Activated CD8-positive, alpha-beta memory T cell treated with anti-CD3 and anti-CD28 coated beads, Interleukin-2, amount 10 ng/mL, durations not matched to agents 7 days and 5 days (primary cell): Measurements from ENCODE around the gene CDC6. TPM values are rescaled to one million over a fixed set of nuclear protein-coding genes. Genes with fewer than 3 reads are reported as not detected.
A peak's percentile ranks its signal among the peaks of the same experiment; 100 is the strongest.

Experiments
- ATAC-seq: fragments of 150-1000 bp; cut with Tn5 transposase; one replicate; pipeline ENCODE4 v1.10.0; 2021; ENCODE audit warnings: moderate library complexity
- CTCF ChIA-PET: fragments of 350-600 bp; sonication (Branson Sonifier 250); formaldehyde crosslinking; loops from one replicate; lab custom pipeline; 2021; ENCODE audit warnings: antibody characterized with exemption; lab: Charles Lee
- DNase-seq: peaks from one replicate; pipeline ENCODE4 v3.0.0-alpha.2; 2020
- H3K27ac Mint-ChIP-seq: one replicate; pipeline ENCODE4 v1.8.0; 2021; ENCODE audit warnings: mild to moderate bottlenecking, mixed read lengths
- H3K27me3 Mint-ChIP-seq: one replicate; pipeline ENCODE4 v1.8.0; 2021; ENCODE audit warnings: mixed read lengths
- H3K36me3 Mint-ChIP-seq: one replicate; pipeline ENCODE4 v1.8.0; 2021; ENCODE audit warnings: mild to moderate bottlenecking, mixed read lengths
- H3K4me1 Mint-ChIP-seq: one replicate; pipeline ENCODE4 v1.8.0; 2021; ENCODE audit warnings: mixed read lengths
- H3K4me3 Mint-ChIP-seq: one replicate; pipeline ENCODE4 v1.8.0; 2021; ENCODE audit warnings: mild to moderate bottlenecking, moderate library complexity, mixed read lengths
- H3K9me3 Mint-ChIP-seq: one replicate; pipeline ENCODE4 v1.8.0; 2022; ENCODE audit warnings: low read depth, mixed read lengths
- total RNA-seq, 2 experiments: library from RNA; stranded (reverse); gene quantifications; one replicate each; pipeline ENCODE4 v1.2.3, GENCODE V29; 2021

The CDC6 gene
- total RNA-seq, 2 experiments from 2014 or later: 109 to 111 TPM

DNA sequence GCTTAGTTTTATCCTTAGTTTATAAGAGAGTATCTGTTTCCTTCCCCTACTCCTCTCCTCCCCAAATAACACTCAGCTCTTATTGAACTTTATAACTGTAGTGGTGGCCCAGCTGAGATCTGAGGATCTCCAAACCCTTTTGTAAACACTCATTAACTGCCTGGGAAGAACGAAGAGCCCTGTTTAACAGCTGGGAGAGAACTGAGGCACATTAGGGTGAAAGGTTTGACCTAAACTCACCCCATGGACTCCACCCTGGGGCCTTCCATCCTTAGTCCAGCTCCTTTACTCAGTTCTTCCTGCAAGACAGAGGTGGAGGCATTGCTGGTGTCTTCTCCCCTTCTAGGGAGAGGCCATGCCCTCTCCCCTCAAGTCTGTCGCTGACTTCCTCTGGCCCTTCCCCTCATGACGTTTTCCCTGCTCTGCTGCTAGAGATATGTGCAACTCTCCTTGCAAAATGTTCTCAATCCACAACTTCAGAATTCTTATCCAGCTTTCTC is 20.1 kb downstream of the CDC6 start:
- Mint-ChIP-seq H3K4me3 (no peak overlapping the region), H3K9me3 (no peaks in the 10 kb centered on the region), H3K27me3 (no peaks in the 10 kb centered on the region), H3K27ac (no peak overlapping the region), H3K4me1 (peaks cover 32% of the 10 kb centered on the region), H3K36me3 (peaks cover 16% of the 10 kb centered on the region)
- ATAC-seq (no peak), DNase-seq (no peak)
- CTCF ChIA-PET: interaction anchor here (0.9 to 31.0 kb wide), 9 partner anchors 9 to 252 kb away, joined by 3 to 433 read pairs (median 4); no protein-coding TSS in a partner anchor

DNA sequence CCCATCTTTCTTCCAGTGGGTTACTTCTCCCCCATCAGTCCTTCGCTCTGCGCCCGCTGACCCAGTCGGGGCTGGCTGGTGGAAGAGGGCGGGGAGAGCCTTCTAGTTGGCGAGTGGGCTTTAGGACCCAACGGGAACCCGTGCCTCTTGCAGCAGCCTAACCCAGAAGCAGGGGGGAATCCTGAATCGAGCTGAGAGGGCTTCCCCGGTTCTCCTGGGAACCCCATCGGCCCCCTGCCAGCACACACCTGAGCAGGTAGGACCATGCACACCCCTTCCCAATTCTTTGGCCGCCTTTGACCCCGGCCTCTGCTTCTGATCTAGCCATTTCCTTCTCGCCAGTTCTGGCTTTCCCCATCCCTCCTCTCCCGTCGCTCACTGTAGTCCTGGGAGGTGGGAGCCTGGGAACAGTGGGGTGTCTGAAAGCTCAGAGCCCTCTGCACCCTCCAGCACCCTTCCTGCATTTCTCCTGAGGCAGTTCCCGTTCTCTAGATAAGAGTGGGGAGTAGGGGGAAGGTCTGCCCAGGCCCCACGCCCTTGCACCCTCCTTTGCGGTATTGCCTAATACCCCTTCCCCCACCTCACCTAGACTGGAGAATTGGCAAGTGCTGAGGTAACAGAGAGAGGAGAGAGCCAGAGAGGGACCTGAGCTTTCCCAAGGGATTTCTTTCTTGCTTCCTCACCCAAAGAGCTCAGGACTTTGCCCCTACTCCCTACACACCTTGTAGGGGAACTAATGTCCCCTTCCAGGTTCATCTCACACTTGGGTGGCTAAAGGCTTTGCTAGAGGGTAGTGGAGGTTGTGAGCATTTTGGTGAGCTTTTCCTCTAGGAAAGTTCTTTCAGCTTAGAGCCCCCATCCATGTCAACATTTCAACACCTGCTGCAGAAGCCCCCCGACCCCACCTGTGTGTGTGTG is 21.6 kb downstream of the CDC6 start, which contains the start of gene RARA:
Gene RARA (plus strand): TSS at position 150 of the 918 bp plus-strand sequence. CDS start 22,039 bp downstream, outside the sequence.
- DNase-seq: no peak
- peak within 1 kb of the TSS; percentile 12 for H3K4me3 Mint-ChIP-seq
- no peak for ATAC-seq
- H3K4me1 Mint-ChIP-seq: peaks cover 38% of the 10 kb centered on the region
- H3K36me3 Mint-ChIP-seq: peaks cover 3% of the 10 kb centered on the region
- no peaks in the 10 kb centered on the region for H3K9me3 Mint-ChIP-seq
- H3K27ac Mint-ChIP-seq: no peak within 1 kb of the TSS
- no peaks in the 10 kb centered on the region for H3K27me3 Mint-ChIP-seq
- CTCF ChIA-PET: interaction anchor here (0.6 to 31.0 kb wide), 8 partner anchors 7 to 251 kb away, joined by 3 to 433 read pairs (median 3); no protein-coding TSS in a partner anchor

DNA sequence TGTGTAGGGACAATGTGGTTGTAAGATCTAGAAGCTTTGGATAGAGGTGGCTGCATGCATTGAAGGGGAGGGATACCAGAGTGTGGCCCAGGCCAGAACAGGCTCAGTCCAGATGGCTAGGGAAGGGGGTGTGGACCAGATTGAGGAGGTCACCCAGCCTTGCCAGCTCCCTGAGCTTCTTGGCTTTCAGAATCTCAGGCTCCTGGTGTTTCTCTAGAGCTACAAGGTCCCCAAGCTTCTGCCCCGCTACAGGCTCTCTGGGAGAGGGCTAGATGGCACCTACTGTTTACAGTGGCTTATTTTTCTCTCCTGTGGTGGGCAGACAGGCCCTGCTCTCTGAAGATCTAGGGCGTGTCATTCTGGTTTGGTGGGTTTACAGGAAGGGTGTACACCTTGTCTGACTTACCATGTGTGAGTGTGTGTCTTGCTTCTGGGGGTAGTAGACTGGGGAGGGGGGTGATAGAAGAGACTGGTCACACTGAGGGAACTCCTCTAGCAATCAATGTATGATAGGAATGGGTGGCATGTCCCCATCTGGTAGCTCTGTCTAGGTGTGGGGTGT is 22.4 kb downstream of the CDC6 start:
- Mint-ChIP-seq H3K9me3 (no peaks in the 10 kb centered on the region), H3K36me3 (no peaks in the 10 kb centered on the region), H3K27ac (no peak overlapping the region), H3K4me1 (peaks cover 44% of the 10 kb centered on the region), H3K27me3 (no peaks in the 10 kb centered on the region), H3K4me3 (no peak overlapping the region)
- CTCF ChIA-PET: interaction anchor here (0.8 to 31.0 kb wide), 4 partner anchors 6 to 196 kb away, joined by 3 to 433 read pairs (median 21); no protein-coding TSS in a partner anchor
- DNase-seq (no peak), ATAC-seq (no peak)

DNA sequence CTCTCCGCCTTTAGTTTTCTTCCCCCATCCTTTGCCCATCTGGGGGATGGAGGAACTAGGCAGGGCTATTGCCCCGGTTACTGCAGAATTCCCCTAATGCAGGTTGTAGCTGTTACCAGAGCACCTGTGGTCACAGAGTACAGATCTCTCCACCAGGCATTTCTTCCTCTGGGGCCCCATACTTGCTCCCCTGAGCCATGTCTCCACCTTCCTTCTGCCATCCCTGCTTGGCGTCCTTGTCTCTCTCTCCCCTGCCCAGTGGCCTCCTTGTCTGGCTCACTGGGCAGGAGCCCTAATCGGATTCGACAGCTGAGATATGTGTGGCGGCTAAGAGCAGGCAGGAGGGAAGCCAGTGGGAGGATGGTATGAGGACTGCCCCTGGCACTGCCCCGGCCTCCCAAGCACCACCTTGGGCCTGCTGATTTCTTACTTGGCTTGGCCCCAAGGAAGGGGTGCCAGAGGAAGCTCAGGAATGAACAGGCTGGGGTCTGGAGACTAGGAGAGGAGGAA is 23.3 kb downstream of the CDC6 start:
- H3K27me3 Mint-ChIP-seq: no peaks in the 10 kb centered on the region
- H3K4me3 Mint-ChIP-seq: no peak overlapping the region
- H3K4me1 Mint-ChIP-seq: peaks cover 52% of the 10 kb centered on the region
- H3K27ac Mint-ChIP-seq: no peak overlapping the region
- ATAC-seq (no peak), DNase-seq (no peak)
- H3K36me3 Mint-ChIP-seq: no peaks in the 10 kb centered on the region
- H3K9me3 Mint-ChIP-seq: no peaks in the 10 kb centered on the region
- CTCF ChIA-PET: interaction anchor here (1.1 to 31.0 kb wide), 5 partner anchors 8 to 46 kb away, joined by 4 to 433 read pairs (median 9); no protein-coding TSS in a partner anchor

DNA sequence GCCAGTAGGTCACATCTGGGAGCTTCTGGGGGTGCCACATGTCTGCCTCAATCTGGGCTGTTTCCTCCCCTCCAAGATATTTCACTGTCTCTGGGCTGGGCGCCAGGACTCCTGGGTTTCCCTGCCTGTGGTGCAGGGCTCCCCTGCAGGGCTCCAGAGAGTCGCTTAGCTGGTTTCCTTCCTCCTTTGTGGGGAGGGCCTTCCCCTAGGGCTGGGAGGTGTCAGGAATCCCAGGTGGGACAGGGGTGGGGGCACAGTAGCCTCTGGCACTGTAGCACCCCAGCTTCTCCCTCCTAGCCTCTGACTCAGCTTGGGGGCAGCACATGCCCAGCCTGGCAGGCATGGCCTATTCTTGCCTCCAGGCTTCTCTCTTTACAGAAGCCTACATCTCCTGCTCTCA is 23.9 kb downstream of the CDC6 start:
- no peaks in the 10 kb centered on the region for H3K9me3 Mint-ChIP-seq
- no peaks in the 10 kb centered on the region for H3K36me3 Mint-ChIP-seq
- H3K27me3 Mint-ChIP-seq: no peaks in the 10 kb centered on the region
- no peak for ATAC-seq
- H3K27ac Mint-ChIP-seq: no peak overlapping the region
- CTCF ChIA-PET: interaction anchor here (1.1 to 31.0 kb wide), 5 partner anchors 9 to 46 kb away, joined by 4 to 433 read pairs (median 9); no protein-coding TSS in a partner anchor
- no peak for DNase-seq
- no peak overlapping the region for H3K4me3 Mint-ChIP-seq
- peaks cover 54% of the 10 kb centered on the region for H3K4me1 Mint-ChIP-seq

DNA sequence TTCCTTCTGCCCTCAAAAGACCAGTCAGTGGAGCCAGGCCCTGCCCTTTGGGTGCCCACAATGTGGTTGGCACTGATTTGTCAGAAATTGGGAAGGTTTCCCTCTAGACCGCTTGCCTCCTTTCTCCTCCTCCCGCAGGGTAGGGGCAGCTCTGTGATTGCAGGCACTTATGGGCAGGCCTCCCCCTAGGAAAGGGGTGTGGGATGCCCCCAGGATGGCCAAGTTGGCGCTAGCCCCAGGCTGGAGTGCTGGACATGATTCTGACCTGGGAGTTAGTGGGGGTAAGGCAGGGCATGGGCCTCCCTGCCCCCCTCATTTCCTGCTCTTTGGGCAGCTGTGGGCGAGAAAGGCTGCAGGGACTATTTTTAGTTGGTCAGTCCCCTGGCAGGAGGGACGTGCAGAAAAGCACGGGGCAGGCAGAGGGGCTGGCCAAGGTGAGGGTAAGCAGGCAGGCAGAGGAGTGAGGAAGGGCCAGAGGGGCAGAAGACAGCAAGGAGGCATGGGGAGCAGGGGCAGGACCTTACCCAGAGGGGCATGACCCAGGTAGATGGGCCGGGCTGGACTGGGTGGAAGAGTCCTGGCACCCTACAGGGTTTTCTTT is 24.6 kb downstream of the CDC6 start:
- H3K27me3 Mint-ChIP-seq: no peaks in the 10 kb centered on the region
- H3K27ac Mint-ChIP-seq: no peak overlapping the region
- H3K36me3 Mint-ChIP-seq: no peaks in the 10 kb centered on the region
- ATAC-seq (no peak), DNase-seq (no peak)
- no peak overlapping the region for H3K4me3 Mint-ChIP-seq
- H3K9me3 Mint-ChIP-seq: no peaks in the 10 kb centered on the region
- H3K4me1 Mint-ChIP-seq: peaks cover 55% of the 10 kb centered on the region
- CTCF ChIA-PET: interaction anchor here (1.2 to 31.0 kb wide), 5 partner anchors 9 to 110 kb away, joined by 3 to 433 read pairs (median 5); no protein-coding TSS in a partner anchor

DNA sequence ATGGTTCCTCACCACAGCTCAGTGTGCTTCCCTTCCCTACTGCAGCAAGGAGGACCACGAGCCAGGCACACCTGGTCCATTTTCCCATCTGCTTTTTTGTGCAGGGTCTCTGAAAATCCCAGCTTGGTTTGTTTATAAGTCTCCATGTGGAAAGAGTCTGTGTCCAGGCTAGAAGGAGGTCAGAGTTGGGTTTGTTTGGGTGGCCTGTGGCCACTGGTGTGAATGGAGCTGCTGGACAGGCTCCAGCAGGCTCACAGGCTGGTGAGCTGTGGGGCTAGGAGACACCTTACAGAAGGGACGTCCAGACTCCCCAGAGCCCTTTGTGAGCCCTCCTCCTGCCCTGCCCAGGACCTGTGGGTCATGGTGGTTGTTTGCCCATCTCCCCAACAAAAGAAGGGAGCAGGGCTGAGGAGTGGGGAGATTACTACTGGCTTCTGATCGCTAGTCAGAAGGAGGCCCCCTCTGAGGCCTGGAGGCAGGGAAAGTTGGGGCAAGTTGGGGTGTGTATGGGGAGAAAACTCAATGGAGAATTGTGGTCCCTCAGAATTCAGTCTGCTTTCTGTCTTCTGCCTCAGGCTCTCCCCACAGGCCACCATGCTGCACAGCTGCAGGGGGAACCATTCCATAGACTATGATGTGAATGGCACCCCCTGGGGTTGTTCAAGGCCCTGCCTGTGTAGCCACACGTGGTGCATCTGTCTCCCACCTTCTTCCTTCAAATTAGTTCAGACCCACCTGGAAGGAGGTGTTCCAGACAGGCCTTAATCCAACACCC is 25.4 kb downstream of the CDC6 start:
- CTCF ChIA-PET: interaction anchor here (1.2 to 31.0 kb wide), 5 partner anchors 9 to 111 kb away, joined by 3 to 433 read pairs (median 10); no protein-coding TSS in a partner anchor
- Mint-ChIP-seq H3K4me1 (peaks cover 63% of the 10 kb centered on the region), H3K9me3 (no peaks in the 10 kb centered on the region), H3K27ac (no peak overlapping the region), H3K4me3 (no peak overlapping the region), H3K36me3 (no peaks in the 10 kb centered on the region), H3K27me3 (no peaks in the 10 kb centered on the region)
- ATAC-seq (no peak), DNase-seq (no peak)

DNA sequence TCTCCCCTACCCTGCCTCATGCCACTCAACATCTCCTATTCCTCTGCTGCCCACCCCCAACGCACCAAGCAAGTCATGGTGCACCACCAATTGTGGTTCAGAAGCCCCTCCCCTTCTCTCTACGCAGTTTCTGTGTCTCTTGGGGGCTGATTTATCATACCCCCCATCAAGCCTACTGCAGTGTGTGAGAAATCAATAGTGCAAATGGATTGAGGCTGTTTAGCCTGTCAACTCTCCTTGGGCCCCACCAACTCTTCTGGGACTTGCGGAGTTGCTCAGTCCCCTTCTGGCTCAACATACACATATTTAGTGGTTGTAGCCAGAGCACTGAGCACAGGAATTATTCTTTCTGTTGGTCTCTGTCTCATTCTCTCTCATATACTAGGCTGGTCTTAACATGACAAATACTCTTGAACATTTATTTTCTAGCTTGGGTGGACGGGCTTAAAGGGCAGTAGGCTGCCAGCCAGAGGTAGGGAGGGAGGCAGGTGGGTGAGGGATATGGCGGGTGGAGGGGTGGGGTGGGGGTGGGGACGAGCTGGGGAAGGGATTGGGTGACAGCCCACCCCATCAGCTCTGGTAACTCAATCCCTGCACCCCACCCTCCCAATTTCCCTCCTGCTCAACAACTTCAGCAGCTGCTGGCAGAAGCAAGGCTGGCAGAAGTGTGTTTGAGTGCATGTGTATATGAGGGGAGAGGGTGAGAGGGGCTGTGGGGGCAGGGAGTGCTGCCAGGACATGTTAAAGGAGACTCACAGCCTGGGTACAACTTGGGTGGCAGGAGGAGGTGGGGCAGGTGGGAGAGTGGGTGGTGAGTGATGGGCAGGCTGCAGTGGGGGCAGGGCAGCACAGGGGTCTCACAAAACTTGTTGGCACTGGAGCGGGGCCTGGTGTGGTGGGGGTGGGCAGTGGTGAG is 26.2 kb downstream of the CDC6 start:
- ATAC-seq (no peak), DNase-seq (no peak)
- CTCF ChIA-PET: interaction anchor here (1.0 to 31.0 kb wide), 3 partner anchors 10 to 43 kb away, joined by 3 to 433 read pairs (median 53); no protein-coding TSS in a partner anchor
- H3K4me3 Mint-ChIP-seq: no peak overlapping the region
- no peaks in the 10 kb centered on the region for H3K9me3 Mint-ChIP-seq
- H3K36me3 Mint-ChIP-seq: peaks cover 1% of the 10 kb centered on the region
- H3K4me1 Mint-ChIP-seq: peaks cover 66% of the 10 kb centered on the region
- peak overlapping the region; percentile 13 for H3K27ac Mint-ChIP-seq
- no peaks in the 10 kb centered on the region for H3K27me3 Mint-ChIP-seq

DNA sequence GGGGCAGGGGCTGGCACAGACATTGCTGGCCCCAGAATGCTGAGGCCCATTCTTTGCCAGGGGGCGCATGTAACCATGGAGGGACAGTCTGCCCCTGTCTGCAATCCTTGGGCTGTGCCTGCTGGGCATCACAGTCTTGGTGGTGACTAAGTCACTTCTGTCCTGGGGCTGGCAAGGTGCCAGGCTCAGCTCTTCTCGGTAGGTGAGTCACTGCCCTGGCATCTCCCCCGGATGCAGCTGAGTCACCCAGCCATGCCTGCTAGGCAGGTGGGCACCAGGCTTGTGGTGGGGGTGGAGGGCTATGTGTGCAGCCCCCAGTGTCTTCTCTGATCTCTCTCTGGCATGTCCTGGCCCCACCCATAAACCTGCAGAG is 26.9 kb downstream of the CDC6 start:
- H3K4me1 Mint-ChIP-seq: peaks cover 72% of the 10 kb centered on the region
- peak; percentile 82 for DNase-seq
- H3K4me3 Mint-ChIP-seq: no peak overlapping the region
- ATAC-seq: no peak
- no peaks in the 10 kb centered on the region for H3K27me3 Mint-ChIP-seq
- CTCF ChIA-PET: interaction anchor here (0.6 to 31.0 kb wide), 6 partner anchors 11 to 1554 kb away, joined by 3 to 433 read pairs (median 4); no protein-coding TSS in a partner anchor
- H3K36me3 Mint-ChIP-seq: peaks cover 1% of the 10 kb centered on the region
- no peaks in the 10 kb centered on the region for H3K9me3 Mint-ChIP-seq
- peak overlapping the region; percentile 13 for H3K27ac Mint-ChIP-seq

DNA sequence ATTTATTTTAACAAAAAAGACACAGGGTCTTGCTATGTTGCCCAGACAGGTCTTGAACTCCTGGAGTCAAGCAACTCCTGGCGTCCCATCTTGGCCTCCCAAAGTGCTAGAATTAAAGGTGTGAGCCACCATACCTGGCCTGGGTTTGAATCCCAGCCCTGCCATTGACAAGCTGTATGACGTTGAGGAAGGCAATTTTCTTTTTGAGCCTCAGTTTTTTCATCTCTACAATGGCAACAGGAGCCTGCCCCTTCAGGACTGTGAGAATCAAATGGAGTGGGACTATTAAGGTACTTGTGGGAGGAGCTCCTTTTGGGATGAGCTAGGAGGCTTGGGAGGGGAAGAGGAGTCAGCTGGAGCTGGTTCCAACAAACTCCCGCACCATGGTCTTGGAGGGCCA is 27.5 kb downstream of the CDC6 start:
- Mint-ChIP-seq H3K36me3 (peaks cover 1% of the 10 kb centered on the region), H3K27me3 (no peaks in the 10 kb centered on the region), H3K4me1 (peaks cover 78% of the 10 kb centered on the region), H3K4me3 (no peak overlapping the region), H3K27ac (no peak overlapping the region), H3K9me3 (no peaks in the 10 kb centered on the region)
- CTCF ChIA-PET: interaction anchor here (0.6 to 31.0 kb wide), 11 partner anchors 7 to 1553 kb away, joined by 3 to 433 read pairs (median 4); partner anchors contain the start of genes GJD3 and RARA
- ATAC-seq: no peak
- no peak for DNase-seq
